NB4 (cell line): ENCODE measurements around the gene TMEM132C.

Source experiments
- CTCF ChIP-seq: IDR thresholded peaks from one replicate; pipeline ENCODE4 v1.5.1; 2012; ENCODE audit warnings: low read depth, low read length
- MAX ChIP-seq: IDR thresholded peaks from 2 replicates; pipeline ENCODE4 v1.6.1; 2011; ENCODE audit warnings: low read depth, low read length
- POLR2A ChIP-seq: IDR thresholded peaks from 2 replicates; pipeline ENCODE4 v1.6.1; 2011; ENCODE audit warnings: mild to moderate bottlenecking; ENCODE audit not compliant: insufficient read length; ENCODE audit errors: extremely low read depth

- TF ChIP-seq POLR2A (no peak), CTCF (no peak), MAX (no peak)
Observed at GRCh38 chr12:128258866-128259555, 8.0 kb upstream of the TMEM132C start.
